NCI-H2107 treated with DMSO at 0.1 percent for 48 hours (cell line): Measurements from ENCODE around the gene ENTHD1.

ENCODE experiments used
- DNase-seq: peaks from one replicate; lab custom pipeline; 2025; ENCODE audit not compliant: unreplicated experiment; lab: John Stamatoyannopoulos, UW

Gene ENTHD1

GRCh38 chr22:39800790-39801520, 92.6 kb downstream of the ENTHD1 start:
- DNase-seq = peak; percentile 87

- no peak for DNase-seq
These were observed 95.9 kb downstream of the ENTHD1 start for GRCh38 chr22:39797528-39798147.

- DNase-seq = no peak
These were observed 103.8 kb downstream of the ENTHD1 start for GRCh38 chr22:39789788-39790187.

GRCh38 chr22:39785232-39785631, 108.3 kb downstream of the ENTHD1 start:
- DNase-seq = no peak

- DNase-seq = no peak
These were observed 115.7 kb downstream of the ENTHD1 start for GRCh38 chr22:39777716-39778454.

- DNase-seq = no peak
These were observed 117.1 kb downstream of the ENTHD1 start for GRCh38 chr22:39776295-39777009.

- DNase-seq = no peak
These were observed 119.5 kb downstream of the ENTHD1 start for GRCh38 chr22:39773976-39774539.

- no peak for DNase-seq
These were observed 120.1 kb downstream of the ENTHD1 start for GRCh38 chr22:39773503-39773902.

GRCh38 chr22:39771486-39771885, 122.1 kb downstream of the ENTHD1 start:
- no peak for DNase-seq

GRCh38 chr22:39765661-39766060, 127.9 kb downstream of the ENTHD1 start:
- no peak for DNase-seq

- DNase-seq = no peak
These were observed 128.5 kb downstream of the ENTHD1 start for GRCh38 chr22:39765046-39765445.

GRCh38 chr22:39763276-39763675, 130.3 kb downstream of the ENTHD1 start:
- no peak for DNase-seq

- DNase-seq = no peak
These were observed 142.8 kb downstream of the ENTHD1 start for GRCh38 chr22:39750759-39751158.

GRCh38 chr22:39748877-39749276, 144.7 kb downstream of the ENTHD1 start:
- DNase-seq = peak; percentile 61

- DNase-seq = no peak
These were observed 146.8 kb downstream of the ENTHD1 start for GRCh38 chr22:39746600-39747262.

GRCh38 chr22:39745789-39746188, 147.8 kb downstream of the ENTHD1 start:
- no peak for DNase-seq

- no peak for DNase-seq
These were observed 149.2 kb downstream of the ENTHD1 start for GRCh38 chr22:39744353-39744752.

GRCh38 chr22:39743935-39744334, 149.6 kb downstream of the ENTHD1 start:
- DNase-seq = no peak

- no peak for DNase-seq
These were observed 154.1 kb downstream of the ENTHD1 start for GRCh38 chr22:39739338-39740027.

GRCh38 chr22:39738746-39739145, 154.8 kb downstream of the ENTHD1 start:
- DNase-seq = no peak
